Left ventricle myocardium inferior (tissue), 1 donor: ENCODE results near the gene BTNL3. TPM values are rescaled to one million over a fixed set of nuclear protein-coding genes. Genes with fewer than 3 reads are reported as not detected.
A peak's percentile ranks its signal among the peaks of the same experiment; 100 is the strongest.
"Not testable (repeated sequence)": the region's sequence is repeated elsewhere in the genome, so short reads cannot be mapped to it uniquely, and the experiment has no call there.

Experiments
- DNase-seq: peaks from one replicate; pipeline ENCODE4 v3.0.0-alpha.2; 2020
- H3K27ac ChIP-seq: fragments of 200-600 bp; replicated peaks from 2 replicates; pipeline ENCODE4 v1.8.0; 2021
- H3K27me3 ChIP-seq: fragments of 200-600 bp; 2 replicates; pipeline ENCODE4 v1.8.0; 2021; ENCODE audit warnings: low read depth
- H3K36me3 ChIP-seq: fragments of 200-600 bp; 2 replicates; pipeline ENCODE4 v1.8.0; 2021
- H3K4me1 ChIP-seq: fragments of 200-600 bp; 2 replicates; pipeline ENCODE4 v1.8.0; 2021
- H3K4me3 ChIP-seq: fragments of 200-600 bp; 2 replicates; pipeline ENCODE4 v1.8.0; 2021; ENCODE audit warnings: mild to moderate bottlenecking, moderate library complexity
- H3K9me3 ChIP-seq: fragments of 200-600 bp; replicated peaks from 2 replicates; pipeline ENCODE4 v1.8.0; 2021
- CTCF ChIP-seq: fragments of 200-600 bp; IDR thresholded peaks from 2 replicates; pipeline ENCODE4 v1.8.0; 2021; ENCODE audit warnings: antibody characterized with exemption, mild to moderate bottlenecking, borderline replicate concordance
- intact Hi-C: fragments of 100-400 bp; cut with micrococcal nuclease; formaldehyde crosslinking; loops from one replicate; pipeline ENCODE4 v1.11.0; 2022
- total RNA-seq: library from RNA; stranded (reverse); fragmentation: NEBNext Ultra II Directional; extraction: Animal tissue kit (Norgen Biotek cat#: 25700); gene quantifications from one replicate; pipeline ENCODE4 v1.2.1, GENCODE V29; 2021
- donor health status: DM: no; HTN: yes; CAD: no; lungs with severe emphysema.

Gene BTNL3
- total RNA-seq, 1 donor from 2014 or later, result not detected

GRCh38 chr5:181044662-181045305, 56.1 kb downstream of the BTNL3 start:
- no peak for TF ChIP-seq CTCF
- Histone ChIP-seq H3K9me3 (no peaks in the 10 kb centered on the region), H3K36me3 (no peaks in the 10 kb centered on the region), H3K4me1 (peaks cover 14% of the 10 kb centered on the region), H3K4me3 (peak overlapping the region; percentile 64), H3K27ac (peak overlapping the region; percentile 92), H3K27me3 (peaks cover 81% of the 10 kb centered on the region)
- peak; percentile 53 for DNase-seq
- intact Hi-C loops, result no loop called here

- H3K27ac ChIP-seq, result peak overlapping the region; percentile 88
- intact Hi-C loops, result no loop called here
- H3K36me3 ChIP-seq, result no peaks in the 10 kb centered on the region
- H3K9me3 ChIP-seq, result no peaks in the 10 kb centered on the region
- peak; percentile 24 for TF ChIP-seq CTCF
- DNase-seq, result no peak
- peak overlapping the region; percentile 37 for H3K4me3 ChIP-seq
- H3K4me1 ChIP-seq, result peaks cover 14% of the 10 kb centered on the region
- peaks cover 86% of the 10 kb centered on the region for H3K27me3 ChIP-seq
These were observed 56.7 kb downstream of the BTNL3 start for GRCh38 chr5:181045316-181045715.

GRCh38 chr5:181045857-181046256, 57.2 kb downstream of the BTNL3 start:
- H3K4me3 ChIP-seq, H3K36me3 ChIP-seq, intact Hi-C loops, DNase-seq, H3K9me3 ChIP-seq: not testable (repeated sequence)
- peaks cover 17% of the 10 kb centered on the region for H3K4me1 ChIP-seq
- H3K27me3 ChIP-seq, result peaks cover 86% of the 10 kb centered on the region
- H3K27ac ChIP-seq, result peak overlapping the region; percentile 88

- no peaks in the 10 kb centered on the region for H3K36me3 ChIP-seq
- no peak overlapping the region for H3K4me3 ChIP-seq
- TF ChIP-seq CTCF, result no peak
- no peaks in the 10 kb centered on the region for H3K9me3 ChIP-seq
- peaks cover 28% of the 10 kb centered on the region for H3K4me1 ChIP-seq
- H3K27me3 ChIP-seq, result peaks cover 90% of the 10 kb centered on the region
- DNase-seq, result no peak
- intact Hi-C loops, result no loop called here
- no peak overlapping the region for H3K27ac ChIP-seq
These were observed 58.6 kb downstream of the BTNL3 start for GRCh38 chr5:181047288-181047687.

- Histone ChIP-seq H3K27ac (no peak overlapping the region), H3K4me1 (peaks cover 33% of the 10 kb centered on the region), H3K36me3 (no peaks in the 10 kb centered on the region), H3K9me3 (no peaks in the 10 kb centered on the region), H3K27me3 (peaks cover 90% of the 10 kb centered on the region), H3K4me3 (no peak overlapping the region)
- no peak for TF ChIP-seq CTCF
- no peak for DNase-seq
- intact Hi-C loops, result no loop called here
These were observed 59.3 kb downstream of the BTNL3 start for GRCh38 chr5:181047921-181048320.

- H3K27me3 ChIP-seq, result peaks cover 92% of the 10 kb centered on the region
- intact Hi-C loops, result no loop called here
- TF ChIP-seq CTCF, result no peak
- H3K4me3 ChIP-seq, result no peak overlapping the region
- H3K36me3 ChIP-seq, result no peaks in the 10 kb centered on the region
- H3K27ac ChIP-seq, result peak overlapping the region; percentile 91
- DNase-seq, result no peak
- peaks cover 43% of the 10 kb centered on the region for H3K4me1 ChIP-seq
- H3K9me3 ChIP-seq, result no peaks in the 10 kb centered on the region
These were observed 61.4 kb downstream of the BTNL3 start for GRCh38 chr5:181050016-181050415.
